ENCODE results near the gene SGMS1.
A peak's percentile ranks its signal among the peaks of the same experiment; 100 is the strongest.
"Not testable (repeated sequence)": the region's sequence is repeated elsewhere in the genome, so short reads cannot be mapped to it uniquely, and the experiment has no call there.

The SGMS1 gene

GRCh38 chr10:50582766-50583762 is 40.7 kb downstream of the SGMS1 start:
- no peak for DNase-seq (ENCODE audit: low spot score)

GRCh38 chr10:50582046-50582445 is 41.7 kb downstream of the SGMS1 start:
- DNase-seq (ENCODE audit: low spot score), result no peak

- no peak for DNase-seq (ENCODE audit: low spot score)
These were observed 43.4 kb downstream of the SGMS1 start for GRCh38 chr10:50580262-50580891.

- DNase-seq (ENCODE audit: low spot score), result no peak
These were observed 44.1 kb downstream of the SGMS1 start for GRCh38 chr10:50579491-50580261.

GRCh38 chr10:50578949-50579348 is 44.8 kb downstream of the SGMS1 start:
- no peak for DNase-seq (ENCODE audit: low spot score)

GRCh38 chr10:50577681-50578350 is 45.9 kb downstream of the SGMS1 start:
- DNase-seq (ENCODE audit: low spot score), result no peak

- DNase-seq (ENCODE audit: low spot score), result no peak
These were observed 46.7 kb downstream of the SGMS1 start for GRCh38 chr10:50577010-50577409.

GRCh38 chr10:50576245-50576815 is 47.4 kb downstream of the SGMS1 start:
- no peak for DNase-seq (ENCODE audit: low spot score)

GRCh38 chr10:50575477-50576244 is 48.1 kb downstream of the SGMS1 start:
- DNase-seq (ENCODE audit: low spot score), result no peak

GRCh38 chr10:50574931-50575330 is 48.8 kb downstream of the SGMS1 start:
- no peak for DNase-seq (ENCODE audit: low spot score)

GRCh38 chr10:50574305-50574704 is 49.5 kb downstream of the SGMS1 start:
- DNase-seq (ENCODE audit: low spot score), result no peak

- DNase-seq (ENCODE audit: low spot score), result no peak
These were observed 51.7 kb downstream of the SGMS1 start for GRCh38 chr10:50572017-50572491.

- not testable (repeated sequence) for DNase-seq (ENCODE audit: low spot score)
These were observed 55.0 kb downstream of the SGMS1 start for GRCh38 chr10:50568750-50569149.

GRCh38 chr10:50567384-50567783 is 56.4 kb downstream of the SGMS1 start:
- no peak for DNase-seq (ENCODE audit: low spot score)

- DNase-seq (ENCODE audit: low spot score), result no peak
These were observed 57.6 kb downstream of the SGMS1 start for GRCh38 chr10:50566150-50566549.

- DNase-seq (ENCODE audit: low spot score), result no peak
These were observed 58.3 kb downstream of the SGMS1 start for GRCh38 chr10:50565301-50566083.

GRCh38 chr10:50563906-50564305 is 59.9 kb downstream of the SGMS1 start:
- DNase-seq (ENCODE audit: low spot score), result no peak

GRCh38 chr10:50561816-50562215 is 61.9 kb downstream of the SGMS1 start:
- DNase-seq (ENCODE audit: low spot score), result peak; percentile 18

GRCh38 chr10:50561266-50561665 is 62.5 kb downstream of the SGMS1 start:
- DNase-seq (ENCODE audit: low spot score), result no peak

GRCh38 chr10:50560370-50560769 is 63.4 kb downstream of the SGMS1 start:
- DNase-seq (ENCODE audit: low spot score), result no peak
